ENCODE data around the gene CNKSR3.

The CNKSR3 gene

GRCh38 chr6:154388803-154389202 is 121.7 kb downstream of the CNKSR3 start:
- no peak for TF ChIP-seq CTCF (IDR thresholded peaks at IDR 0.05)
- H3K27ac Mint-ChIP-seq, result no peak overlapping the region
- no peaks in the 10 kb centered on the region for H3K4me1 Mint-ChIP-seq
- peaks cover 24% of the 10 kb centered on the region for H3K36me3 Mint-ChIP-seq (ENCODE audit: low read depth)
- H3K4me3 Mint-ChIP-seq, result no peak overlapping the region
- H3K9me3 Mint-ChIP-seq, result peaks cover 24% of the 10 kb centered on the region
- no peak for DNase-seq
- peaks cover 3% of the 10 kb centered on the region for H3K27me3 Mint-ChIP-seq (ENCODE audit: low read depth, poor library complexity)

- Mint-ChIP-seq H3K36me3 (ENCODE audit: low read depth) (peaks cover 24% of the 10 kb centered on the region), H3K4me3 (no peak overlapping the region), H3K4me1 (no peaks in the 10 kb centered on the region), H3K27me3 (ENCODE audit: low read depth, poor library complexity) (peaks cover 3% of the 10 kb centered on the region), H3K9me3 (peaks cover 24% of the 10 kb centered on the region), H3K27ac (no peak overlapping the region)
- DNase-seq, result no peak
- TF ChIP-seq CTCF (IDR thresholded peaks at IDR 0.05), result no peak
Measured at GRCh38 chr6:154386848-154387717, 123.4 kb downstream of the CNKSR3 start.

GRCh38 chr6:154384191-154384590 is 126.3 kb downstream of the CNKSR3 start:
- Mint-ChIP-seq H3K4me1 (peaks cover 11% of the 10 kb centered on the region), H3K9me3 (peaks cover 8% of the 10 kb centered on the region), H3K4me3 (no peak overlapping the region), H3K36me3 (ENCODE audit: low read depth) (peaks cover 8% of the 10 kb centered on the region), H3K27me3 (ENCODE audit: low read depth, poor library complexity) (peaks cover 3% of the 10 kb centered on the region), H3K27ac (peak overlapping the region; percentile 36)
- DNase-seq, result no peak
- TF ChIP-seq CTCF (IDR thresholded peaks at IDR 0.05), result no peak

- TF ChIP-seq CTCF (IDR thresholded peaks at IDR 0.05), result no peak
- Mint-ChIP-seq H3K36me3 (ENCODE audit: low read depth) (no peaks in the 10 kb centered on the region), H3K27me3 (ENCODE audit: low read depth, poor library complexity) (peaks cover 3% of the 10 kb centered on the region), H3K9me3 (no peaks in the 10 kb centered on the region), H3K4me3 (no peak overlapping the region), H3K4me1 (peaks cover 15% of the 10 kb centered on the region), H3K27ac (no peak overlapping the region)
- no peak for DNase-seq
Measured at GRCh38 chr6:154383273-154383672, 127.2 kb downstream of the CNKSR3 start.

- H3K27ac Mint-ChIP-seq, result no peak overlapping the region
- peaks cover 15% of the 10 kb centered on the region for H3K4me1 Mint-ChIP-seq
- TF ChIP-seq CTCF (IDR thresholded peaks at IDR 0.05), result no peak
Measured at GRCh38 chr6:154382740-154383139, 127.7 kb downstream of the CNKSR3 start.

GRCh38 chr6:154381548-154381947 is 128.9 kb downstream of the CNKSR3 start:
- H3K36me3 Mint-ChIP-seq (ENCODE audit: low read depth), result no peaks in the 10 kb centered on the region
- DNase-seq, result no peak
- H3K27ac Mint-ChIP-seq, result peak overlapping the region; percentile 39
- no peak for TF ChIP-seq CTCF (IDR thresholded peaks at IDR 0.05)
- H3K9me3 Mint-ChIP-seq, result no peaks in the 10 kb centered on the region
- no peak overlapping the region for H3K4me3 Mint-ChIP-seq
- H3K4me1 Mint-ChIP-seq, result peaks cover 15% of the 10 kb centered on the region
- peaks cover under 1% of the 10 kb centered on the region for H3K27me3 Mint-ChIP-seq (ENCODE audit: low read depth, poor library complexity)

More at GRCh38 chr6:154382740-154383139, 127.7 kb downstream of the CNKSR3 start:
- H3K36me3 Mint-ChIP-seq (ENCODE audit: low read depth), result no peaks in the 10 kb centered on the region
- no peak overlapping the region for H3K4me3 Mint-ChIP-seq
- H3K27me3 Mint-ChIP-seq (ENCODE audit: low read depth, poor library complexity), result peaks cover 3% of the 10 kb centered on the region
- no peak for DNase-seq
- H3K9me3 Mint-ChIP-seq, result no peaks in the 10 kb centered on the region

Data from nephron progenitor cell (in vitro differentiated cells).